ENCODE measurements around the gene MDC1. TPM values are rescaled to one million over a fixed set of nuclear protein-coding genes. Genes with fewer than 3 reads are reported as not detected.

Gene MDC1
- total RNA-seq, 2 experiments from 2014 or later = 79.5 to 88.7 TPM

DNA sequence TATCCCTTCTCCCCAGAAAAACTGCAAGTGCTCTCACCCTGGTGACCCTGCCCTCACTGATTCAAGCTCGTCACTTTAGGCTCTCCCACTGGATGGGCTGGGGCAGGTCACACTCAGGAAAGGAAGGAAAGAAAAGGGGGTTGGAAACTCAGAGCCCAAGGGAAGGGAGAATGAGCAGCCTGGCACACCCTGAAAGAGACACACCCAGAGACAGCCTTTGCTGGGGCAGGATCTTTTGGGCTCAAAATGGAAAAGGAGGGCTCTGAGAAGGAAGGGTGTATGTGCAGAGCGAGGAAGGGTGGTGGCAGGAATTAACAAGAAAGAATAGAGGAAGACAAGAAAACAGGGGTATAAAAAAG, 33.1 kb downstream of the MDC1 start:
- intact Hi-C loops (cut with micrococcal nuclease) = loop anchor here (2.0 to 5.0 kb wide), 3 partner anchors 112 to 195 kb away; partner anchors contain the start of genes ABCF1, GNL1, HLA-E and PRR3
- no peaks in the 10 kb centered on the region for H3K9me3 Mint-ChIP-seq
- H3K27ac Mint-ChIP-seq = peak overlapping the region; percentile 99
- peaks cover 22% of the 10 kb centered on the region for H3K4me1 Mint-ChIP-seq (ENCODE audit: low read depth)
- POLR2A ChIA-PET = interaction anchor here (0.8 to 14.8 kb wide), 3 partner anchors 38 to 69 kb away, joined by 4 to 209 read pairs (median 15); partner anchors contain the start of genes MDC1 and TUBB
- H3K36me3 Mint-ChIP-seq = peaks cover 76% of the 10 kb centered on the region
- DNase-seq = no peak
- H3K27me3 Mint-ChIP-seq = no peaks in the 10 kb centered on the region
- CTCF ChIA-PET = interaction anchor here (19.8 kb wide), 1 partner anchor 43 kb away, joined by 628 read pairs; the partner anchor contains the start of genes MDC1 and TUBB
- H3K4me3 Mint-ChIP-seq = peak overlapping the region; percentile 100

DNA sequence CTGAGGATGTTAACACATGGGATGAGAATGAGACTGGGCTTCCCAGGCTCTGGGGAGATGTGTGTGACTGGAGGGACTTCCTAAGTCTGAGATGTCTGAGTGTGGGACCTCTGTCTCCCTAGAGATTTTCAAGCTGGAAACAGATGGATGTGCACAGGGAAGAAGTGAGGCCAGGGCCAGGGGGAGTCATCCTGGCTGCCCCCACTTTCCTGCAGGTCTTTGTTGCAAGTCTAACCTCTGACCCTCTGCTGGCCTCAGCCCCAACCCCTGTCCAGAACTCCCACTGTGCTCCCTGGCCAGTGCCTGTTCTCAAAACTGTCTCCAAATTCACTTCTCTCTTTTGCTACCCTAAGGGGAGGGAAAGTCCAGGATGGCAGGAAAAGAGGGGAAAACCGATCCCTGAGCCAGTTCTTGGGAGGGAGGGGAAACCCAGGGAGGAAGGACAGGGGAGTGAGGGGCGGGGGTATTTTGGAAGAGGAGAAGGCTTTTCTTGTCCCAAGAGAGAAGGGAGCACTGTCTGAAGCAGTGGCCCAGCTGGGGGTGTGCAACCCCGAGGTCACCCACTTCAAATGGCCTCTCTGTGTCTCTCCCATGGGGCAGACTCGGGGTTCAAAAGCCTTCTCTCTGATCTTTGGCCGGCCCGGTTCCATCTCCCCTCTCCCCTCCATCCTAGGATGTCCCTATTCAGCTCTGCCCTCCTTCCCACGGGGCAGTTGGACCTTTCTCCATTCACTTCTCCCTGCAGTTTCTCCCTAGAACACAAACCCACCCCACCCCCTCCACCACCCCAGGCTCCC, 33.7 kb downstream of the MDC1 start:
- H3K27me3 Mint-ChIP-seq = no peaks in the 10 kb centered on the region
- intact Hi-C loops (cut with micrococcal nuclease) = loop anchor here (2.0 to 5.0 kb wide), 3 partner anchors 111 to 195 kb away; partner anchors contain the start of genes ABCF1, GNL1, HLA-E and PRR3
- no peaks in the 10 kb centered on the region for H3K9me3 Mint-ChIP-seq
- H3K4me3 Mint-ChIP-seq = peak overlapping the region; percentile 100
- peak overlapping the region; percentile 99 for H3K27ac Mint-ChIP-seq
- peak; percentile 13 for DNase-seq
- peaks cover 19% of the 10 kb centered on the region for H3K4me1 Mint-ChIP-seq (ENCODE audit: low read depth)
- H3K36me3 Mint-ChIP-seq = peaks cover 81% of the 10 kb centered on the region
- CTCF ChIA-PET = interaction anchor here (19.8 kb wide), 1 partner anchor 43 kb away, joined by 628 read pairs; the partner anchor contains the start of genes MDC1 and TUBB
- POLR2A ChIA-PET = interaction anchor here (0.8 to 14.8 kb wide), 6 partner anchors 7 to 86 kb away, joined by 4 to 209 read pairs (median 11); partner anchors contain the start of genes MDC1, NRM and TUBB

DNA sequence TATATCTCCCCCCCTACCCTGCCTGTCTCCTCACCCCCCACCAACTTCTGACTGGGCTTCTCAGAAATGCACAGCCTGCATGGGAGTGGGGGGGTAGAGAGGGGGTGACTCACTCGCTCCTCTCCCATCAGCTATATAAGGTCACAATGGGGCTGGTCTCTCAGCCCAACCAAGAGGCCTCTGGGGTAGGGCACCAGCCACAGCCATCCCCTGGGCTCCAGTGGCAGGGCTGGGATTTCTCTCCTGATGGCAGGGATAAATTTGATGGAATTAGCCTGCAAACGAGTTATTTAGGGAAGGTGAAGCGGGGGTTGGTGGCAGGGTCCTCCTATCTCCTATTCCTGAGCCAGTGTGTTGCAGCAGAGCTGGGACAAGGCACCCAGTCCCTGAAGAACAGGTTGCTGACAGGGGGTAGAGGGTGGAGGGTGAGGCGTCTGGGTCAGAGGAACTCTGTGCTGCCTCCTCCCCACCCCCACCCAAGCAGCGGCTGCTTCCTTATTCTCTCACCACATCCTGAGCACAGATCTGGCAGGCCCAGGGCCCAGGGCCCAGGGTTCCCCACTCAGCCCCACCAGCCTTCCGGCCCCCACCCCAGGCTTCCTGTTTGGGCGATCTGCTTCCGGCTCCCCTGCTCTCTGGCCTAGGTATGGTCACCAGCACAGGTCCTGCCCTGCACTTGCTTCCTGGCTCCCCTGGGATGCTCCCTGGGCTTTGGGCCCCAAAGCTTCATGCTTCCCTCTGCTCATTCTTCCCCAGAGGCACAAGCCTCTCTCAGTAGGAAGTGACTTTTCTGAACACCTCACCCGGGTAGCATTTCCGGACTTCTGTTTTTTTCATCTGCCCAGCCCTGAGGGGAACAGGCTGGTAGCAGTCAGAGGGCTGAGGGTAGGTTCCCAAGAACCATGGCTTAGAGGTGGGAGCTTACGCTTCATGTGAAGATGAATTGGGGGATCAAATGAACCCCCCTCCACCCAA, 34.7 kb downstream of the MDC1 start:
- POLR2A ChIA-PET = interaction anchor here (0.5 to 14.8 kb wide), 8 partner anchors 8 to 191 kb away, joined by 3 to 209 read pairs (median 4); partner anchors contain the start of genes ABCF1, DHX16, MDC1 and NRM

DNA sequence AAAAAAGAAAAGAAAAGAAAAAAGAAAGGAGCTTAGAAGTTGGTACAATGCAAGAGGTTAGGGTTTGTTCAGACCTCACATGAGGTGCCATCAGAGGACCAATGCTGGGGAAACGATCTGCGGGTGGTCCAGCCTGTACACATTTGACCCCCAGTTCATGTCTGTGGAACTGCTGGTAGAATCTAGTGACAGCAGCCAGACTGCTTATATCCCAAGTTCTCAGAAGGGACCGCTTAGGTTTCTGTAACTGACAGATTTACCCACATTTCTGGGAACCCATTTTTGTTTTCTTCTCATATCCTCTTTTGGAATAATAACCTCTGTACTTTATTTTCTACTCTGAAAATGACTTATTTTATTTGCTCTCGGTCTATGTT, 35.3 kb downstream of the MDC1 start:
- Mint-ChIP-seq H3K4me3 (peak overlapping the region; percentile 100), H3K9me3 (no peaks in the 10 kb centered on the region), H3K27me3 (no peaks in the 10 kb centered on the region), H3K4me1 (ENCODE audit: low read depth) (peaks cover 11% of the 10 kb centered on the region), H3K36me3 (peaks cover 85% of the 10 kb centered on the region), H3K27ac (peak overlapping the region; percentile 99)
- CTCF ChIA-PET = interaction anchor here (0.6 to 19.8 kb wide), 6 partner anchors 9 to 388 kb away, joined by 3 to 628 read pairs (median 3); partner anchors contain the start of genes MDC1, MRPS18B, NRM and TUBB
- no peak for DNase-seq
- POLR2A ChIA-PET = interaction anchor here (0.5 to 14.8 kb wide), 8 partner anchors 9 to 191 kb away, joined by 3 to 209 read pairs (median 6); partner anchors contain the start of genes ABCF1, IER3, MDC1 and NRM
- intact Hi-C loops (cut with micrococcal nuclease) = loop anchor here (1.0 to 5.0 kb wide), 8 partner anchors 8 to 193 kb away; partner anchors contain the start of genes ABCF1, DHX16, GNL1 and HLA-E

More for the DNA sequence above, 34.7 kb downstream of the MDC1 start:
- H3K27me3 Mint-ChIP-seq = no peaks in the 10 kb centered on the region
- peak overlapping the region; percentile 100 for H3K4me3 Mint-ChIP-seq
- H3K27ac Mint-ChIP-seq = peak overlapping the region; percentile 99
- no peaks in the 10 kb centered on the region for H3K9me3 Mint-ChIP-seq
- H3K36me3 Mint-ChIP-seq = peaks cover 80% of the 10 kb centered on the region
- peaks cover 11% of the 10 kb centered on the region for H3K4me1 Mint-ChIP-seq (ENCODE audit: low read depth)
- intact Hi-C loops (cut with micrococcal nuclease) = loop anchor here (1.0 to 5.0 kb wide), 8 partner anchors 9 to 194 kb away; partner anchors contain the start of genes ABCF1, DHX16, GNL1 and HLA-E
- peak; percentile 95 for DNase-seq
- CTCF ChIA-PET = interaction anchor here (0.6 to 19.8 kb wide), 5 partner anchors 9 to 387 kb away, joined by 3 to 628 read pairs (median 3); partner anchors contain the start of genes MDC1, MRPS18B, NRM and TUBB

DNA sequence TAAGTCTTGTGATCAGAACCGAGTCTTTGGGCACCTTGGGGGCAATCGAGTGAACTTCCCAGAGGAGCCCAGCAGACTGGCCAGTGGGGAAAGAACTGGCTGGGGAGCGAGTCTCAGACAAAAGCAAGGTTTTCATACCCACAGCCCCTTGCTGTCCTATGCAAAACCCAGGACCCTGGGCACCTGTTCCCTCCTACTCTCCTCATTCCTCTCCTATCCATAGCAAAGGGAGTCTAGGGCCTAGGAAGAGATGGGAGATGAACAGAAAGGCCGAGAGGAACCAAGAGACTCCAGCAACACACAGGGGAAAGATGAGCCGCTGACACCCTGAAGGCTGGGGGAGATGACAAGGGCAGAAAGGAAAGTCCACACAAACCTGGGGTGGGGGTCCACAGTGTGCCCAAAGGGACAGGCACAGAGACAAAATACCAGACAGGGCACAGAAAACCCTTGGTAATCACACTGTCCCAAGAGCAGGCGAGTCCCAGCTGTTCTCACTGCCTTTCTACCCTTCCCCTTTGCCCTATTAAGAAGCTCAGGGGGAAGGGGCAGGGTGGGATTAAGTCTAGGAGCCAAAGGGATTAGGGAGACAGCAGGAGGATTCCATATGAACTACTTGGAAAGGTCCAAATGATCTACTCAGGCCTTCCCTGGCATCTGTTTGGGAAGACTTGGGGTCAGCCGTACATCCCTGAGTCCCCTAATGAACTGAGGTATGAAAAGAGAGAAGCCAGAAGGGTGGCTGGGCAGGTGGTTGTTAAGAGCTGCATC, 37.1 kb downstream of the MDC1 start:
- Mint-ChIP-seq H3K27me3 (no peaks in the 10 kb centered on the region), H3K4me1 (ENCODE audit: low read depth) (peaks cover 16% of the 10 kb centered on the region), H3K27ac (peak overlapping the region; percentile 99), H3K36me3 (peaks cover 78% of the 10 kb centered on the region), H3K9me3 (no peaks in the 10 kb centered on the region), H3K4me3 (peak overlapping the region; percentile 100)
- DNase-seq = peak; percentile 18
- ChIA-PET POLR2A (interaction anchor here (1.1 to 14.8 kb wide), 8 partner anchors 11 to 65 kb away, joined by 4 to 209 read pairs (median 10); partner anchors contain the start of genes IER3, MDC1, MRPS18B and NRM), CTCF (interaction anchor here (0.6 to 19.8 kb wide), 14 partner anchors 10 to 407 kb away, joined by 3 to 628 read pairs (median 4); partner anchors contain the start of genes MDC1, MRPS18B, NRM and PPP1R10)
- intact Hi-C loops (cut with micrococcal nuclease) = loop anchor here (1.0 to 5.0 kb wide), 5 partner anchors 10 to 197 kb away; partner anchors contain the start of genes ABCF1, GNL1, NRM and PRR3

DNA sequence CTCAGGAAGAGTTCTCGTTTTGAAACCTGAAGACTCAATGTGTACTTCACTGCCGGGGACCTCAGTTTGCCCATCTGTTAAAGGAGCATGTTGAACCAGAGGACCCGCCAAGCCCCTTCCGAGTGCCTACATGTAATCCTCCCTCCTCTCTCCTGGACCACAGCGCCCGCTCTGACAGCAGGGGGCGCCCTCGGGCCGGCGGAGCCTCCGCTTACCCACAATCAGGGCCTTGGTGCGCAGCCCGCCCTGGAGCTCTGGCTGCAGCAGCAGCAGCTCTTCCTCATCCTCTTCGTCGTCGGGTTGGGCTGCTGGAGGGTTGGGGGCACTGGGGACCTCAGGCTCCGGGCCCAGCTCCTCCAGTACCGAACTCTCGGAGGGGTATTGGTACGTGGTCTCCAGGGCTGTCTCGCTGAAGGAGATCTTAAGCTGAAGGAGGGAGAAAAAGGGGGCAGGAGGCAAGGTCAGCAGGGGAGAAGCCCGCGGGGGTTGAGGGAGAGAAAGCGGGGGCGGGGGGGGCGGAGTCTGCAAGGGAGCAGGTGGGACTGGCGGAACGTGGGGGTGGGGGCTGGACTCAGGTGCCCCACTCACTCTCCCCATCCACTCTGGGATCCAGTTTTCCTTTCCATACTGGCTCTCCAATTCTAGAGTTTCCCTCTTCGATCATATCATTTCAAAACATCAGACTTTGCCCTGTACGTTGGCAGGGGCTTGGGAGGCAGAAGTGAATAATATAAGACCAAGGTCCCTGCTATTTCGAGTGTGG, 37.9 kb downstream of the MDC1 start:
- Mint-ChIP-seq H3K9me3 (no peaks in the 10 kb centered on the region), H3K4me3 (peak overlapping the region; percentile 100), H3K27me3 (no peaks in the 10 kb centered on the region), H3K27ac (peak overlapping the region; percentile 99), H3K36me3 (peaks cover 71% of the 10 kb centered on the region), H3K4me1 (ENCODE audit: low read depth) (peaks cover 16% of the 10 kb centered on the region)
- DNase-seq = peak; percentile 94
- ChIA-PET CTCF (interaction anchor here (0.6 to 19.8 kb wide), 35 partner anchors 9 to 408 kb away, joined by 3 to 628 read pairs (median 4); partner anchors contain the start of genes ATAT1, MDC1, MRPS18B and NRM), POLR2A (interaction anchor here (1.1 to 14.8 kb wide), 6 partner anchors 12 to 61 kb away, joined by 3 to 209 read pairs (median 6); partner anchors contain the start of genes MDC1, MRPS18B, NRM and PPP1R10)
- intact Hi-C loops (cut with micrococcal nuclease) = loop anchor here (1.0 to 2.0 kb wide), 3 partner anchors 11 to 198 kb away; partner anchors contain the start of gene NRM

DNA sequence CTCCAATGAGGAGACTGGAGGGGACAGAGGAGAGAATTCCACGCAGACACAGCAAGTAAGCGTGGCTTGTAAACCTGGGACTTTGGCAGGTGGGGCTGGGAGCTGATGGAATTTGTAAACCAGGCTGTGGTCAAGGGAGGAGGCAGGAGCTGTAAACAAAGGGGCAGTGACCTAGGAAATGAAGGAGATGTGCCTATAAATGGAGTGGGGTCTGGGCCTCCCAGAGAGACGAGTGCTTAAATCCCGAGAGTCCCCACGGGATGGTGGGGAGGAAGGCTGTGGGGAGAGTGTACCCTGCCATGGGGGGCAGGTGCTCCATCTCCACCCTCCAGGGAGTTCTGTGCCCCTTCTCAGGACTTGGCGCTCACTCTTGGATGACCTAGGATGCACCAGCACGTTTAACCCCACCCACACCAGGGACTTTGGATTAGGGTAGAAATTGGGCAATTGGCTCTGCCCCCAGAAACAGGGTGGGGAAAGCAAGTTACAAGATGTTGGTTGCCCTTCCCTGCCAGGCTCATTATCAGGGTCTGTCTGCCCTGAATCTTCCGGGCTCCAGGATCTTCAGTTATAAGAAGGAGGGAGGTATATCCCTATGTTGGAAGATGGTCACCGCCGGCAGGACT, 40.3 kb downstream of the MDC1 start:
- CTCF ChIA-PET = interaction anchor here (19.8 kb wide), 1 partner anchor 50 kb away, joined by 628 read pairs; the partner anchor contains the start of genes MDC1 and TUBB
- H3K4me1 Mint-ChIP-seq (ENCODE audit: low read depth) = peaks cover 25% of the 10 kb centered on the region
- H3K36me3 Mint-ChIP-seq = peaks cover 50% of the 10 kb centered on the region
- intact Hi-C loops (cut with micrococcal nuclease) = no loop called here
- H3K27me3 Mint-ChIP-seq = no peaks in the 10 kb centered on the region
- no peaks in the 10 kb centered on the region for H3K9me3 Mint-ChIP-seq
- POLR2A ChIA-PET = interaction anchor here (1.2 kb wide), 1 partner anchor 45 kb away, joined by 3 read pairs; no protein-coding TSS in a partner anchor
- DNase-seq = no peak
- H3K27ac Mint-ChIP-seq = no peak overlapping the region
- H3K4me3 Mint-ChIP-seq = no peak overlapping the region

DNA sequence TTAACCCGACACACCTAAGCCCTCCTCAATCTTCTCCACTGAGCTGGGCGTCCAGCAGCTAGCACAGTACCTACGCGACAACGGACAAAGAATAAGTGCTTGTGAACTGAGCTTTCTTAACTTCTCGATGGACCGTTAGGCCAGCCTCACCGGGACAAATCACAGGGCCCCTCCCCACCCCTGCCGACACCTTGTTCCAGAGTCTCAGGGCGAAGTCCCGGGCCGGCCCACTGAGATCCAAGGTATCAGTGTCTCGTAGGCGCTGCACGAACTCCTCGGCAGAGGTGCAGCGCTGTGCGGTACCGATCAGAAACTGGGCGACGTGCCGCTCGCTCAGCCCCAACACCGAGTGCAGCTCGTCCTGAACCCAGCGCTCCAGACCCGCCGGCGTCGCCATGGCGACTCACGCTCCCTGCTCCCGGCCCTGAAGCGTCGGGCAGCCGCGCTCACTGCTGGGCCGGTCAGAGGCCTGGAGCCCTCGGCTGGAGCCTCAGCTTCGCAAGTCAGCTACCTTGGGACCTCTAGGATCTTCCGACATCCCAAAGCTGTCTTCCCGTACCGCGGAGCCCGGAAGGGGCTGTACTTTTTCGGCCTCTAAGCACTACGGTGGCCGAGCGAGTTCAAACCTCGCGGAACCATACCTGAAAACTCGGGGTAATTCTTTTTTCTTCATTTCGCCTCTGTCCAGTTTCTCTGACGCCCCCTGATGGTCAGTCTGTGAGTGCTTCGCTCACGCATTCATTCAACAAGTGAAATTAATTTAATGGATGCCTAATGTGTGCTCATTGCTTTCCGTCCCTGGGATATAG, 44.4 kb downstream of the MDC1 start, which contains the start of gene DHX16:
DHX16 (minus strand) TSS at position 562 of the 809 bp plus-strand sequence; CDS start at position 397, 165 bp downstream.
- POLR2A ChIA-PET = interaction anchor here (0.8 to 1.7 kb wide), 7 partner anchors 8 to 58 kb away, joined by 3 to 5 read pairs (median 4); partner anchors contain the start of genes MDC1 and MRPS18B
- peak within 1 kb of the TSS; percentile 84 for H3K27ac Mint-ChIP-seq
- DNase-seq = peak; percentile 93
- intact Hi-C loops (cut with micrococcal nuclease) = loop anchor here (1.0 to 2.0 kb wide), 4 partner anchors 10 to 190 kb away; partner anchors contain the start of genes C6orf136, MRPS18B and PPP1R10
- H3K36me3 Mint-ChIP-seq = peaks cover 23% of the 10 kb centered on the region
- CTCF ChIA-PET = interaction anchor here (0.8 to 19.8 kb wide), 15 partner anchors 11 to 415 kb away, joined by 3 to 628 read pairs (median 4); partner anchors contain the start of genes MDC1, MRPS18B and TUBB
- H3K9me3 Mint-ChIP-seq = no peaks in the 10 kb centered on the region
- H3K4me1 Mint-ChIP-seq (ENCODE audit: low read depth) = peaks cover 30% of the 10 kb centered on the region
- H3K4me3 Mint-ChIP-seq = peak within 1 kb of the TSS; percentile 91
- no peaks in the 10 kb centered on the region for H3K27me3 Mint-ChIP-seq
